GM18526 (cell line): ENCODE results near the gene CELF6.

Experiments
- POLR2A ChIP-seq: IDR thresholded peaks from 3 replicates; pipeline ENCODE4 v1.6.1; 2011; ENCODE audit not compliant: insufficient read length; ENCODE audit errors: extremely low read depth

CELF6 gene

GRCh38 chr15:72252663-72253299, 67.2 kb downstream of the CELF6 start:
- no peak for TF ChIP-seq POLR2A

GRCh38 chr15:72249142-72249810, 70.7 kb downstream of the CELF6 start:
- TF ChIP-seq POLR2A = no peak

- no peak for TF ChIP-seq POLR2A
These were observed 71.4 kb downstream of the CELF6 start for GRCh38 chr15:72248514-72248913.

- no peak for TF ChIP-seq POLR2A
These were observed 77.1 kb downstream of the CELF6 start for GRCh38 chr15:72242775-72243370.

GRCh38 chr15:72239652-72240051, 80.3 kb downstream of the CELF6 start:
- no peak for TF ChIP-seq POLR2A

- TF ChIP-seq POLR2A = no peak
These were observed 81.4 kb downstream of the CELF6 start for GRCh38 chr15:72238586-72238985.

- no peak for TF ChIP-seq POLR2A
These were observed 82.1 kb downstream of the CELF6 start for GRCh38 chr15:72237853-72238224.

- TF ChIP-seq POLR2A = no peak
These were observed 82.7 kb downstream of the CELF6 start for GRCh38 chr15:72237029-72237852.

- no peak for TF ChIP-seq POLR2A
These were observed 83.5 kb downstream of the CELF6 start for GRCh38 chr15:72236381-72237003.

- no peak for TF ChIP-seq POLR2A
These were observed 84.7 kb downstream of the CELF6 start for GRCh38 chr15:72235298-72235697.
